ENCODE data around the gene EXOC2.

Gene EXOC2

DNA sequence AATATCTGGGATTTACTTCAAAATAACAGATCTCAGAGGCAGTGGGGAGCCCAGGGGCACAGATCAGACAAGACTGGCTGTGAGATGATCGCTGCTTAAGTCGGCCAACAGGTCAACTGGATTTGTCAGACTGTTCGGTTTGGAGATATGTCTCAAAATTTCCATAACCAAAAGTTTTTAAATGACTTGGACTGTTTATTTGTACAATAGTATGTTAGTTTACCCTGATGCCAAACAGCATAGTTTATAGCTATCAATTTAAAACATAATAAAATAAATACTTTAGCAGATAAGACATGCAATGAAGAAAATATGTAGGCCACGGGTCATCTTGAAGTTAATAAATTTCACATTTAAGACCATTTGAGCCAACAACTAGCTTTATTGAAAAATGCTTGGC lies 174.7 kb downstream of the EXOC2 start:
- no peak for DNase-seq

DNA sequence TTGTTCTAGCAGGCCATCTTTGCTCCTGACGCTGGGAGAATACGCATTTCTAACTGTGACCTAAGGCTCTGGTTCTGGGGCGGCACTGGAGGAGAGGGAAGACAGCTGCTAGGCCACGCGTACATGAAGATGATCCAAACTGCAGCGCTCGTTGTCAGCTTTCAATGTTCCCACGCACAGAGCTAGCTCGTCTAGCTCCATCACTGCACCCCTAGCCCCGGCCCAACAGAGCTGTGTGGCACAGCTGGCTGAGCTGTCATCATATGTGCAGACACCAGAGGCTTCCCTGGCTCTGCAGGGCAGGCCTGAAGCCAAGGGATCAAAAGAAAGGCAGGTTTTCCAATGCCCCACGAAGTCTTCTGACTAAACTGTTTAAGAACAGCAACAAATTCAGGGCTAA lies 176.7 kb downstream of the EXOC2 start:
- DNase-seq: no peak

DNA sequence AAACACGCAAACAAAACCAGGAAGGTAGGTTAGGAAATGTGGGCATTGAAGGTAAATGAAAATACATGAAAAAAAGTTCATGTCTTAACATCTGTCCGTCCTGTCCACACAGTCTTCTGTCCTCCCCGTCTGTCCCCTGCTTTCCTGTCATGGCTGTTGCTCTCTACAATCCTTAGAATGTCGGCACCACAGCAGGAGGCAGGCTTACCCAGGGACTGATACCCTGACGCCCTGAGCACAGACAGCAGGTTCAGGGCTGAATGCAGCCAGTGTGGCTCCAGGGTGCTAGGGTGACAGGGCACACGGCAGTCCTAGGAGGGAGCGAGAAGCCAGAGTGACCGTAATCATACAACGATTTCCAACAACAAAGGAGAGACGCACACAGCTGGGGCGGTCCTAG lies 177.7 kb downstream of the EXOC2 start:
- DNase-seq: no peak

DNA sequence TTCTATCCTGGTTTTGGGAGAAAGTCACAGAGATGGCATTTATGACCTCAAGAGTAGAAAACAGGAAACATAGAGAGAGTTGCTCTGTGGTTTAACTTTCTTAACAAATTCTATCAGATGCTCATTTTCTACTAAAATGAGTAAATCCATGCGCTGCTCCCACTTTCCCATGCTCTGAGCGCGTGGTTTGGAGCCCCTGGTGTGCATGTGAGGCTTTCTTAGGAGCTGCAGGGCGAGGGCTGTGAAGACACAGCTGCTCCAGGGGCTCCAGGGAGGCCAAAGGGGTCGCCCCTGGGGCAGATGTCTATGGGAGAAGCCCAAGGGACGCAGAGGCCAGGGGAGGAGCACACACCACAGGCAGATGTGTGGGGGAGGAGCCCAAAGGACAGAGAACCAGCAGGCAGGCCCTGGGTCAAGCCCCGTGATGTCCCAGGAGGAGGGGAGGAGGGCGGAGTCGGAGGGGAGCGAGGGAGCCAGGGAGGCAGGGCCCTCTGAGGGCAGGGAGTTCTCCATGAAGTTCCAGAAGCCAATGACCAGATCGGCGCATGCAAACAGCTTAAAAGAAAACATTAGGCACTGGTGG lies 178.5 kb downstream of the EXOC2 start:
- DNase-seq: no peak

DNA sequence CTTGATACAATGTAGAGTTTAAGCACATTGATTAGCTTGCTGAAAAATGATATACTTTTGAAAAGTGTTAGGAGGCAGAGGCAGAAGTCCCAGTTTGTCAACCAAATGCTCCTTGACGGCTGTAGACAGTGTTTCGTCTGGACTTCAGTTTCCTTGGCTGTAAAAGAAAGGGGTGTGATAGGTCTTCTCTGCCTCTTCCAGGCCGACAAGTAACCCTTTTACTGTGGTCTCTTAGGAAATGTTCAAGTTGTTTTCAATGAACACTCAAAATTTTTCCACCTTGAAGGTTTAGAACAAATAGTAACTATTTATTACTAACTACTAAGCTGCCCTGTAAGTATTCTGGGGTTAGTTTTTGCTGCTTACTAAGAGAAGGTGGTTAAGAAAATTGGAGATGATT lies 179.0 kb downstream of the EXOC2 start:
- DNase-seq: no peak

DNA sequence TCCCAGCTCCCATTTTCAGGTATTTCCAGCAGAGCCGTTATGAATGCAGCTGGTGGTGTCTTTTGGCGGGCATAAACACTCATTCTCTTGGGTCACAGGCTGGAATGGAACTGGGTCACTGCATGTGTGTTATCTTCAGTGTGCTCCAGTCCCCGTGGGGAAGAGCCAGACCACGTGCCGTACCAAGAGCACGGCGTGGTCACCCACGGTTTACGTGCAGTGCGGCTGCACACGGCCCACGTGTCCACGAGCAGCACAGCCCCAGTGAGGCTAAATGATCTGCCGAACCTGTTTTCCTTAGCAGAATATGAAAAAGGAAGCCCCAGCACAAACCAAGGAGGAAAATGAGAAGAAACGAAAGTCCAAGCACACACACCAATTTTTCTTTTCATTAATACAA lies 179.9 kb downstream of the EXOC2 start:
- no peak for DNase-seq

DNA sequence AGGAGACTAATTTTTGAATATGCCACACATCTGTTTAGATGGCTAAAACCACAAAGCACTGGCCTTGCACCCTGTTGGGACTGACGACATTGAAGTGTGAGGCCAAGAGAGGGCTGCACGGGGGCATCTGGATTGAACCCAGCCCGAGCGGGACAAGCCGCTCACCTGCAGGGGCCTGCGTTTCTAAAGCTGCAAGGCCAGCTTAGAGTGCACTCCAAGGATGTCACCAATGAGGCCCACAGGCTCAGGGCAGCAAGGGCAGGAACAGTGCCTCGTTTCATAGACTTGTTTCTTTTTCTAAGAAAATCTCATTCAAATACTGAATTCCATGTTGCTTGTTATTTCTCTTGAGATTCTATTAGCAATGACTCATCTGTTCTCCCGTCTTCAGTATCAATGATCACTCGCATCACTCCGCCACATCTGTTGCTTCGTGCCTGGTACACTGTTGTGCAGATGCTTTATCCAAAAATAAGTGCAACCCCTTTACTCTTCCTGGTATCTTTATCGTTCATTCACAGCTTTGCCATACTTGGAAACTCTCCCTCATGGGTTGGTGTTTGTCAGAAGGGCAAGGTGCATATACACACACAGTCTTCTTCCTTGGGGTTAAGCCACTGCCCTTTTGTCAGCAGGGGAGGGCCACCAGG lies 181.3 kb downstream of the EXOC2 start:
- DNase-seq: no peak

DNA sequence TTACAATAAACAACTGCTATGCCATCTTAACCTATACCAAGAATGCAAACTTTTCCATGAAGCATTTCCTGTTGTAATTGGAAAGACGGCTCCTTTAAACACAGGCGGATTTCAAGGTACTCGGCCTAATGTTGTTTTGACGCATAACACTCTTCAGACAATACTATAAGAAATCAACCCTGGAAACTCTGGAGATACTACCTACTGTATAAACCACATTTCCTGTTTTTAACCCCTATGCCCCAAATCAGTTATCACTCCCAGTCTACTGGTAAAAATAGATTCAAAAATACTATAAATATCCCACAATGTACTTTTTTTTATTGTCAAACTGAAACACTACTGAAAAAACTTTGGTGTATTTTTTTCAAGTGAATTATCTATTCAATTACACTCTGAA lies 183.3 kb downstream of the EXOC2 start:
- no peak for DNase-seq

DNA sequence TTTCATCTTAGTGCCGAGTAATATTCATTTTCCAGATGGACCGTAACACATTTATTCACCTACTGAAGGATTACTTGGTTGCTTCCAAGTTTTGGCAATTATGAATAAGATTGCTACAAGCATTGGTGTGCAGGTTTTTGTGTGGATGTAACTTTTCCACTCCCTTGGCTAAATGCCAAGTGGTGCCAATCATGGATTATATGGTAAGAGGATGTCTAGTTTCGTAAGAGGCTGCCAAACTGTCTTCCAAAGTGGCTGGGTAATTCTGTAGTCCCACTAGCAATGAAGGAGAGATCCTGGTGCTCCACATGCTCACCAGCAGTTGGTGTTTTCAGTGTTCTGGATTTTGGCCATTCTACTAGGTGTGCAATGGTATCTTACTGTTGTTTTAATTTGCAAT lies 184.3 kb downstream of the EXOC2 start:
- DNase-seq: no peak

DNA sequence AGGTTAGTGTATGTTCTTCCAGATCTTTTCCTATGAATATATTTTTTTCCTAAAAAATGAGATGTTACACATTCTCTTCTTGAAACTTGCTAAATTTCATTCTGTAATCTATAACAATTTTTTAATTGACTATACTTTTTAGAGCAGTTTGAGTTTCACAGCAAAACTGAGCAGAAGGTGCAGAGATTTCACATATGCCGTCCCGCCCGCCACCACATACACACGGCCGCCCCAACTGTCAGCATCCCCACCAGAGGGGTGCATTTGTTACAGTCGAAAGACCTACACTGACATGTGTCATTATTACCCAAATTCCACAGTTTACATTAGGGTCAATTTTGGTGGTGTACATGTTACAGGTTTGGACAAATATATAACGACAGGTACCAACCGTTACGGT lies 184.9 kb downstream of the EXOC2 start:
- no peak for DNase-seq

DNA sequence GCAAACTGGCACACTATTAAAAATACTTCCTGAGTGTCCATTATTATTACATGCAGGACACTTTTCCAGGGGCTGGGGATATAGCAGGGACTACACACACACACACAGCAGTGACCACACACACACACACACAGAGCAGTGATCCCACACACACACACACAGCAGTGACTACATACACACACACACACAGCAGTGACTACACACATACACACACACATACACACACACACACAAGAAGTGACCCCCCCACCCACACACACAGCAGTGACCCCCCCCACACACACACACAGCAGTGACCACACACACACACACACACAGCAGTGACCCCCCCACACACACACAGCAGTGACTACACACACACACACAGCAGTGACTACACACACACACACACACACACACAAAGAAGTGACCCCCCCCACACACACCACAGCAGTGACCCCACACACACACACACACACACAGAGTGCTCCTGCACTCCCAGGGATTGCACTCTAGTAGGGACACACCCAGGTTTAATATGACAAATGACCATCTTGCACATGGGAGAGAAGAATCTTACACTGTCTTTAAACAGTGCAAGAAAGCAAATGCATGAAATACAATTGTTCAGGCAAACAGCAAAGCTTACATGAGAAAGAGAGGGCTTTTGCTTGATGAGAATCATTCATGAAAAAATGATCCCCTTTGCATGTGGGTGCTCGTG lies 185.9 kb downstream of the EXOC2 start:
- no peak for DNase-seq

DNA sequence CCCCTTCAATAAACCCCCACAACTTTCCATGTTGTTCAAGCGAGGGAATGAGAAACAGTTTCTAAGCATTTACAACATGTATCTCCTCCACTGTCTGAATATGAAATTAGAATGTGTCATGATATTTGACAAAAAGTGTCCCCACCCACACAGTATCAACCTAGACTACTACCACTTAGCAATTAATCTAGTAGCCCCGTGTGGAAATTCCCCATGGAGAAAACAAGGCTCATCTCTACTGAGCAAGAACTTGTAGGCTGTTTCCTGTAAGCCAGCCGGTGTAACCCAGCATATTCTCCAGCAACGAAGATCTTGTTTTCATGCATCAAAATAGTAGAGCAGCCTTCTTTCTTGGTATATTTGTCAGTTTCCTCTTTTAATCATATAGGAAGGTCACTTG lies 186.4 kb downstream of the EXOC2 start:
- DNase-seq: no peak

DNA sequence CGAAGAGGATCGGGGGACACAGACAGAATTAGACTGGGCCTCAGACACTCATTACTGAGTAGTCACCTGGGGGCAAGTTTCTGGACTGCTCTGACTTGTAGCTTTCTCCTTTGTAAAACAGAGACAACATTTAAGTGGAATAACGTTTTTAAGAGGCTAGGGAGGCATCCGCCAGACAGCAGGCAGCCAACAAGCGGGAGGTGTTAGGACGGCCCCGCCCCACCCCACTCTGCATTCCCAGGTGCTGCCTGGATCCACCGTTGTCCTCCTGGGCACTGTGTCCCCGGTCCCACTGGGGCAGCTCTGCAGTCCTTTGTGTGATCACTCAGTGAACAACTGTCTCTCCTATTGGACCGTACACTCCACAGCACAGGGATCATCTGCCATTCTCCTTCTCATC lies 187.6 kb downstream of the EXOC2 start:
- DNase-seq: no peak

DNA sequence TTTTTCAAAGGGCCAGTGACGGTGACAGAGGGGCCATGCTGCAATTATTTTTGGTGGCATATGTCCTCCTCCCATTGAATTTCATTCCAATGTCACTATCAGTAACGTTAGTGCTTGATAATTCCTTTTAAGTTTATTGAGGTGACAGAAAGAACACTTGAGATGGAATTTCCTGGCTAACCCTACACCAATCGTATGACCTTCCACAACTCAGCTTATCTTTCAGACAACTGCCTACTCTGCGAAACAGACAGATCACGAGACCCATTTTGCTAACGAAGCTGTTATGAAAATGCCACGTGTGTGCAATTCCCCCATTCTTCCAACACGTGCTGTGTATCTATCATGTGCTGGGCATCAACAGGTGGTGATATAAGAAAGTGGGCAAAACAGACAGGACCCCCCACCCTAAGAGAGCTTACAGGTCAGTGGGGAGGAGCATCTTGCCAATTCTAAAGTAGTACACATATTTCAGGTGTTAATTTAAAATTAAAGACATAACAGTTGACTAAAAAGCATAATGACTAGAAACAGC lies 188.4 kb downstream of the EXOC2 start:
- DNase-seq: no peak

DNA sequence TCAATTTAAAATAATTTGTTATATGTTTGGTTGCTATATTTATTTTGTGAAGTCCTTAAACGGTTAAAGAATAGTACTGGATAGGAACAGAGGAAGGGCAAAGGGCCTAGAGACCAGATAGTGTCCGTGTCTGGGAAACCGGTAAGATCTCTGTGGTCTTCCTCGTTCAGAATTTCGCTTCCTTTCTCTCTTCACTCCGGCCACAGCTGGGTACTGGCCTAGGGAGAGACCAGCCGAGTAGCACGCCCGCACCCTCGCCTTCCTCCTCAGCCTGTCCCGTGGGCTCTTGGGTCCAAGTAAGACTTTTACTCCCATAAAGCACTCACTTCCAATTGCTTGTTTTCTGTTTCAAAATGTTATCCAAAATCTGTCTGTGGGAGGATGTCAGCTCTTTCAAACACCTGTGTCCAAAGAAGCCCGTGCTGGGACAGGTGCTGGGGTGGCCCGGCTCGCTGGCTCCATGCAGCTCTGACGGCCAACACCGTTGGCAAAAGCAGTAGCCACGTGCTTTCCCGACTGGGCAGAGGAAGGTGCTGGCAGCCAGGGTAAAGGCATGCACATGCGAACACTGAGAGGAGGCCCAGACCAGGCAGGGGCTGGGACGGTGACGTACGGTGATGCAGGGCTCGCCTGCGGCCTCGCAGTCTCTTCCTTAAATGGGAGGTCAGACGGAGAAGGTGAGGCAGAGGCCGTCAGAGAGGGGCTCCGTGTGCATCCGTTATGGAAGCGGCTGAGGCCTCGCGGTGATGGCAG lies 189.2 kb downstream of the EXOC2 start:
- DNase-seq: no peak

DNA sequence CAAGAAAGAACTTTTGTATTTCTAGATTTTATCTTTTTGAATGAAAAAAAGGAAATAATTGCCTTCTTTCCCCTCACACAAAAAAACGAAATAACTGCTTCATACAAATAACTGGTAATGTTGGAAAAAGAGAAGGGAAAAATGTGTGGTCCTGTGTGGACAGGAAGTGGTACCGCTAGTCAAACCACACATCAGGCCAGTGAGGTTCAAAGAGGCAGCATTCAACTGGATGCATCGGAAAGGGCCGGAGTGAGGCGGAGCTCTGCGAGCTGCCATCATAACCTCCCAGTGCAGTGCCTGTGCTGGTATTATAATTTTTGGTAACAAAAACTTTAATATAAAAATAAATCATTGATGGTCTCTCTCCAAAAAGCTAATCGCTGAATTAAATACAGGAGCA lies 190.2 kb downstream of the EXOC2 start:
- DNase-seq: no peak

DNA sequence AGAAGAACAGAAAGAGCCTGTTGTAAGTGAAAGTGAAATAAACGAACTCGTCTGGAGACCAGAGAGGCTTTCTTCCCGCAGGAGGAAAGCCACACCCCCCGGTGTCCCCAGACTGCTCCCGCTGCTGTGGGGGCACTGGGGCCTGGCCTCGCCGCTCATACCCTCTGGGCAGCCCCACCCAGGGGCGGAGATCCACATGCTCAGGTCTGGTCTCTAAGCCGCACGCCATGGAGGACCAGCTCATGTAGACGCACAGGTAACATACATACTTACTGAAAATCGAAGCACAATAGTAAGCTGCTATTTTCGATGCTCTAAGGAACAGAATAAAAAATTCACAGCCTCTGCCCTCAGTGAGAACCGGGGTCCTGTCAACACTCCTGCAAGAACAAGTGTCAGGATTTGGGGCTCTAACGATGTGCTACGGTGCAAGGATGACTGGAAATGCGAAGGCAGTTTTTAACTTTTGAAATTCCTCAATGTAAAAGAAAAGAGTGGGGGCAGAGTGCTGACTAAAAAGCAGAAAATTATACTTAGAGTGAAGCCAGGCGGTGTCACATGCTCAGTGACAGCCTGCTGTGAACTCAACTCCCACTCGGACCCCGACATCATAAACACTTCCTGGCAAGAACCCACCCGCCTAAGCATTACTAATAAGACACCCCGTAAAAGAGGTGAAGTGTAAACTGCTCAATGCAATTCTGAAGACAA lies 190.9 kb downstream of the EXOC2 start:
- DNase-seq: no peak

DNA sequence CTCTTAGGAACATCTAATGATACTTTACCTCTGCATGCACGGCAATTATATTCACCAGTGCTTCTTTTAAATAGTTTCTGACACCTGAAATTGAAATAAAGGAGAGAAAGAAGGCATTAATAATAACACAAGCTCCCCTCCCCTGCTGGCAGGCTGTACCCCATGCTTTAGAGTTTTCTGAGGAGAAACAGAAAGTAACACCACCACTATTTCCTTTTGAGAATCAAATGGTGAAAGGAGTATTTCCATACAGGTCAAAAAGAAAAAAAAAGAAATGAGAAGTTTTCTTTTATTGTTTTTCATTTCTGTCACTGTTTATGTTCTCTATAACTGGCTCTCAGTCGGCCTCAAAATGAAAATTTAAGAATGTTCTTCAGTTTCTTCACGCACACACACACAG lies 193.3 kb downstream of the EXOC2 start:
- no peak for DNase-seq

DNA sequence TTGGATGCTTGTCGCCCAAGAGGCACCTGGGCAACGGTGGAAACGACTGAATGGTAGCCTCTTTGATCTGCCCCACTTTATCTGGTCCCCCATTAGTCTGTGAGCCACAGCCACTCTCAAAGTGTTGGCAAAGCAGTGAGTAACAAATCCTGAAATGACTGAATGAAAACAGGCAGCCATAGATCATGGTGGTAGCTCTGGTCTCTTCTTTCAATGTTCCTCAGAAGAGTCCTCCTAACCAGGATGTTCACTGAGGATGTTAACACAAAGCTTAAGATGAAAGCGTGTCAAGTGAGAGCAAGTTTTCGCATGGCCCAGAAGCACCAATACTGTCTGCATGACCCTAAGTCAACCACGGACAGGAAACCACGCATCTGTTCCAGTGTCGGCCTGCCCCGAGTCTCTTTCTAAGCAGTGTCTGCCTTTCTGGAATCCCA lies 194.1 kb downstream of the EXOC2 start:
- no peak for DNase-seq

DNA sequence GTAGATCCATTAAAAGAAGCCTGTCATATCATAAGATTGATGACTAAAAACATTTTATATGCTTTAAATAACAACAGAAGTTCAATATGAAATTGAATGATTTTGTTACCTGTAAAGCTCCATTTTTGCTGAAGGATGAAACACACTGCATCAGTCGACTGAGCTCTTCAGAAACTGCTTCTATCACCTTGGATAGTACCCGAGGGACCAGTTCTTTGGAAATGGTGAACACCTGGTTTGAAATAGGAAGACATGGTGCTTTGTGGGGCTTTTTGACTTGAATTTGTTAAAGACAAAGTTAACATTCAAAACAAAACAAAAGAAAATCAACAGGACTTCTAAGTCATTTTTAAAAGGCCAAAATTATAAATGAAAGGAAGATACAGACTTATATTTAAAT lies 195.7 kb downstream of the EXOC2 start:
- DNase-seq: no peak

DNA sequence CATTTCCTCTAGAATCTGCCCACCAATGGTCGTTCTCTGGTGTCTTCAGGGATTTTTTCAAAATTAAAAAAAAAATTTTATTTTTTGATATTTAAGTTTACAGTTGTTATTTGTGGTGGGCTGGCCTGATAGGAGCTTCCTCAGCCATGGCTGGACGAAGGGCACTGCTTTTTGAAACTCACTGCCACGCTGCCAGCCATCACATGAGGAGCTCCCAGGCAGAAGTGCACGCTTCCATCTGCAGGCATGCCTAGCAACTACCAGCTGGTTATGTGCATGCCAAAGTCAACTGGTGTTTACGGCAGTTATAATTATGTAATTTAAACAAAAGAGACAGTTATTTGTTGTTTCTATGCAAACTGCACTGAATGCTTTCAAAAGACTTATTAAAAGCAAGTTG lies 196.3 kb downstream of the EXOC2 start:
- no peak for DNase-seq

DNA sequence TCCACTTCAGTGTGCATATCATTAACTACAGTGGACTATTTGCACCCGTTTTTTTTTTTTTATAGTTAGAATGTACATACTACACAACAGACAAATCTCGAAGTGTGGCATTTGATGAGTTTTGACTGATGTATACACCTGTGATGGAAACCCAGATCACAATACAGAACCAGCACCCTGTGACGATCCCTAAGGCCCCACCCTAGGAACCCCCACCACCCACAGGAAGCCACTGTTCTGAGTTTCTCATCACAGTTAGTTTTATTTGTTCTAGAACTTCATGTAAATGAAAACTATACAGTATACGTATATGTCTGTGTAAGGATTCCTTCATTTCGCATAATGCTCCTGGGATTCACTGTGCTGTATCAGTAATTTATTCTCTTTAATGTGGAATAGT lies 198.5 kb downstream of the EXOC2 start:
- DNase-seq: no peak

DNA sequence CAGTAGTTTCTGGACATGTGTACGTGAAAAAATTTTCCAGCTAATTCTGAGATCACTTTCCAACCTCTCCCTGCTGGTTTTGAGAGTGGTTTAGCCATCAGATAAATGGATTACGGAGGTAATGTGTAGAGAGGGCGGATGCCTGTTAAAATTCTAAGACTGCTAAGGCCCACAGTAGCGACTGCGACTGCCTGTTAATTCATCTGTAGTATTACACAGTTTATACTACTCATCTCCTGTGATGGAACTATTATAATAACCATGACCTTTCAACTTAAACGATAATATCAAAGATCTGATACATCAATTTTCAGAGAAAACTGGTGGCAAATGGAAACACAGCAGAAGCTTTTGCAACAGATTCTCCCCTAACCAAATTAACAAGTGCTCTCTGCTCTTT lies 199.1 kb downstream of the EXOC2 start:
- no peak for DNase-seq

All from NCI-H1436 treated with DMSO at 0.1 percent for 48 hours (cell line).